ENCODE data around the gene CCDC92. TPM values are rescaled to one million over a fixed set of nuclear protein-coding genes. Genes with fewer than 3 reads are reported as not detected.
A peak's percentile ranks its signal among the peaks of the same experiment; 100 is the strongest.

Gene CCDC92
- polyA plus RNA-seq (ENCODE audit: insufficient read length), result 50.4 TPM
- long read RNA-seq, donor 1, full-length matches to known transcripts, result 27 of 27 reads
- long read RNA-seq, donor 1, partial matches to known transcripts, result 0 of 27 reads
- long read RNA-seq, donor 1, other reads (novel, unspliced or antisense), result 0 of 27 reads
- long read RNA-seq, donor 2, full-length matches to known transcripts, result 22 of 74 reads
- long read RNA-seq, donor 2, partial matches to known transcripts, result 13 of 74 reads
- long read RNA-seq, donor 2, other reads (novel, unspliced or antisense), result 39 of 74 reads
- long read RNA-seq, donor 3, transcript CCDC92-201 (5 exons, 2,787 nt), result major isoform, 9 of 10 reads
- long read RNA-seq, donor 3, partial matches to known transcripts, result 0 of 10 reads
- long read RNA-seq, donor 3, other reads (novel, unspliced or antisense), result 0 of 10 reads
- long read RNA-seq, donor 4, partial matches to known transcripts, result 0 of 2 reads
- long read RNA-seq, donor 4, other reads (novel, unspliced or antisense), result 0 of 2 reads
- long read RNA-seq, donor 5, transcript CCDC92-201 (5 exons, 2,787 nt), result major isoform, 13 of 83 reads
- long read RNA-seq, donor 5, partial matches to known transcripts, result 23 of 83 reads
- long read RNA-seq, donor 5, other reads (novel, unspliced or antisense), result 43 of 83 reads
- long read RNA-seq, donor 6, full-length matches to known transcripts, result 16 of 45 reads
- long read RNA-seq, donor 6, partial matches to known transcripts, result 9 of 45 reads
- long read RNA-seq, donor 6, other reads (novel, unspliced or antisense), result 20 of 45 reads
- long read RNA-seq, donor 7, full-length matches to known transcripts, result 22 of 101 reads
- long read RNA-seq, donor 7, partial matches to known transcripts, result 43 of 101 reads
- long read RNA-seq, donor 7, other reads (novel, unspliced or antisense), result 36 of 101 reads
- long read RNA-seq, donor 8, transcript CCDC92-201 (5 exons, 2,787 nt), result major isoform, 7 of 24 reads
- long read RNA-seq, donor 8, partial matches to known transcripts, result 5 of 24 reads
- long read RNA-seq, donor 8, other reads (novel, unspliced or antisense), result 12 of 24 reads

DNA sequence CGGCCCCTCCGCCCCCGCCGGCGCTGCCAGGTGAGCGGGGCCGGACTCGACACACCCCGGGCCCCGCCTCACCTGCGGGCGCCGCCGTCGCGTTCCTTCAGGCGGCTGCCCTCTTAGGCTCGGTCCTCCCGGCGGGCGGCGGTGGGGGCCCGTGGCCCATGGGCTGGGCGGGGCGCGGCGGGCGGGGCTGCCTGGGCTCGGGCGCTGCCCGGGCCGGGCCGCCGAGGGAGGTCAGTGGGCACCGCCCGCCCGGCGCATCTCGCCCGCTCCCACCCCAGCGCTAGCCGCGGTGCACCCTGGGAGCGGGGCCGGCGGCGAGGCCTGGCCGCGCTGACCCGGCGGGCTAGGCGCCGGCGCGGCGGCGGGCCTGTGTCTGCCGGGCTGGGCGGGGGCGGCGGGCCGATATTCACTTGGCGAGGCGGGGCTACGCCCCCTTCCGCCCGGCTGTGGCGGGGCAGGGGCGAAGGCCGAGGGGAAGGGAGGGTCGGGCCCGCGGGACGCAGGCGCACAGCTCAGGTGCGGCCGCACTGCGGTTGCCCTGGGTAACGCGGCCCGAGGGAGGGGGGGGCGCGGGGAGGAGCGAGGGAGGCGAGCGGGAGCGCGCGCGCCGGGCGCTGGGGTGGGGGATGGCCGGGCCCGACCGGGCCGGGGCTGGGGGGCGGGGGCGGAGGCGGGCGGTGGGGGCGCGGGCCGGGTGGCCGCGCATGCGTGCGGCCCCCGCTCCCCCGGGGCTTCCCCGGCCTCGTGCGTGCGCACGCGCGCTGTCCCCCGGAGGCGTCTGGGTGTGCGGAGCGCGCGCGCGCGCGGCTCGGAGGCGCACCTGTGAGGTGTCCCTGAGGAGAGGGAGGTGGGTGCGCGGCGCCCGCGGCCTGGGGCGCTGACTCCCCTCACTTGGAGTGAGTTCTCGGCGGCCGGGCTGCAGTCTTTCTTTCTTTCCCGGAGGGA, at the start of gene CCDC92, which contains the start of gene ZNF664:
Gene CCDC92 (minus strand): TSS at position 375 of the 945 bp plus-strand sequence. CDS start 28,526 bp downstream, outside the sequence.
Gene ZNF664 (plus strand): TSS at position 759 of the 945 bp plus-strand sequence. CDS start 38,930 bp downstream, outside the sequence.
- DNase-seq, result peak; percentile 93

GRCh38 chr12:124022161-124022560, 49.5 kb upstream of the CCDC92 start:
- DNase-seq, result no peak

GRCh38 chr12:124021007-124021406, 48.4 kb upstream of the CCDC92 start:
- DNase-seq, result no peak

DNA sequence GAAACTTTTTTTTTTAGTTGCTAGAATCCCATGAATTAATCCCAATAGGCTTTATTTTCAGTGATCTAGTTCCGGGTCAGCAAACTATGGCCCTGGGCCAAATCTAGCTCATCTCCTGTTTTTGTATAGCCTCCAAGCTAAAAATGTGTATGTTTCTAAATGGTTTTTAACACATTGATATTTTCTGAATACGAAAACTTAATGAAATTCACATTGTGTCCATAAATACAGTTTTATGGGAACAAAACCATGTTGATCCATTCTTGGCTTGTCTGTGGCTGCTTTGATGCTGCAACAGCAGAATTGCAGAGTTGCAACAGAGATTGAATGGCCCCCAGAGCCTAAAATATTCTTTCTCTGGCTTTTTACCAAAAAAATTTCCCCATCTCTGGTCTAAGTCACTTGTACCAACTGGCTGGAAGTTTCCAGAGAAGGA, 47.9 kb upstream of the CCDC92 start:
- no peak for DNase-seq

DNA sequence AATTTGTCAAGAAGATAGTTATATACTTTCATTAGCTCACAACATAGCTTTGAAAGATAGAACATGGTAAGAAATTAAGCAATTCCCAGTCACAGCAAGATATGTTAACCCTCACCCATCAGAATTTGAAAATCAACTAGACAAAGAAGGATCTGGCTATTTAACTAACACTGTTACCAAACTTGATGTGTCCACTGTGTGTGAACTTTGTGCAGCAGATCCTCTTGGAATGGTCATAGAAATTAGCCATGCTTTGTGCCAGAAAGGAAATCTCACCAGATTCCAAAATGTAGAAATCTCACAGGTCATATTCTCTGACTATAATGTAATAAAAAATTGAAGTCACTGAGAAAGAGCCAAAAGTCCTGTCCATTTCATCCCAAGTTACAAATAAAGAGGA, 46.5 kb upstream of the CCDC92 start:
- no peak for DNase-seq

- DNase-seq, result no peak
Measured at GRCh38 chr12:124018539-124018938, 45.9 kb upstream of the CCDC92 start.

DNA sequence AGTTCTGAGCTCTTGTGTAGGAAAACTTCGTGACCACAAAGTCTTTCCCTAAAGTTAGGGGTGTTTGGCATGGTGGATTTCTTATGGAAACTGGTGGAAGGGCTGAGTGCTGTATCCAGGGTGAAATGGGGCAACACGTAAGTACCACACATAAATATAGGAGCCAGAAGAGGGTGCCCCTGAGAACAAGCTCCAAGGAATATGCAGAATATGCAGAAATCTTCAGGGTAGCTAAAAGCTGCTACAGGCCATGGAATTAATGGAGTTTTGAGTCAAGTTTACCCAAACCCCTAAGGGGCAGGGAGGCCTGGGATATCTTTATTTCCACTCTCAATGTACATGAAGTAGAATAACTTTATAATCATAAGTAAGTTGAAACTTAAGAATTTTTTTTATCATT, 44.4 kb upstream of the CCDC92 start:
- DNase-seq, result no peak

DNA sequence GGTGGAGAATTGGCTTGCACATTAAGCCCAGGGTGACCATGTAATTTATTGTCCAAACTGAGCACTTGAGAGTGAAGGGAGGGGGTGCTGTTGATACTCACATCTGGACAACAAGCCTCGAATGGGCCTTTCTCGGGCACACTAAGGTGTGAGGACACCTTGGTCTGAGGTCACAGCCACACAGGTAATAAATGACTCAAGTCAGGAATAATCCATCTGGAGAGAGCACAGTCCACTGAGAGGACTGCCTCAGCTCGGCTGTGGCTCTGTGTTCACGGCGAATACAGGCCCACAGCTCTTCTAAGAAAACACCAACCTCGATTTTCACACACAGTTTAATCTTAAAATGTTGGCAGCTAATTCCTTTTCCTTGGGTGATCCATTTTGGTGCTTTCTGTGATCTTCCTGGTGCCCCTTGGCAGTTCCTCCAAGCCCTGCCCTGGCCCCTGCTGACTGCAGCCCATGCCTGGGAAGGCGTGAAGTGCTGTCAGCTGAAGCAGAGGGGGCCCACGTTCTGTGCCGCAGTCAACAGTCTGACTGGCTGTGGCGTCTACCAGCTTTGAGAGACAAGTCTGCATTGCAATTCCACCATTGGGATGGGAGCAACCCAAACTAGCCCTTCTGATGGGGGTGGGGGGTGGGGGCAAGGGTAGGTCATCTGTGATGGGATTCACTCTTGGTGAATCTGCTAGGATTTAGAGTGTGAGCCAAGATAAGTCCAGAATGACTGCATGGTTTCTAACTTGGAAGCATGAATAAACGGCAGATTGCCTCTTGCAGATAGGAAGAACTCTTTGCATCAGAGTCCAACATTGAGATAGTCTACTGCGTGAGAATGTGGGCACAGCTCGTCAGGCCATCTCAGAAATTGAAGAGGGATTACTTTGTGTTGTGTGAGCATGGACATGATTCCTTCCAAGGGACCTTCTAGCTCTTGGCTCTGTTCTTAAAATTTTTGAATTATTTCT, 43.1 kb upstream of the CCDC92 start:
- no peak for DNase-seq

DNA sequence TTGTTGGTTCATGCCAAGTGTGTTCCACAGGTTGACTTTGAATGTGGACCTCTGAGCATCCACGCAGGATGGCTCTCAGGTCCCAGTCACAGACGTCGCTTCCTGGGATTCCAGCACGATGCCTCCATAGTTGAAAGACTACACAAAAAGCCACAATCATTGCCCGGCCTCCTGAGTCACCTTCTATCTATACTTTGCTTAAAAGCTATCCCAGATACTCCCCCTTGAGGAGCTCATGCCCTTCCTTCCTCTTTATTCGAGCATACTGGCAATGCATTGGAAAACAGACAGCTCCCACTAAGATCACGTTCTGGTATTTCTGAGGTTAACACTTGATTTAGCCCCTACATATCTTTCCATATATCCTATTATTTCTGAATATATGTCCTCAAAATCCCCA, 40.4 kb upstream of the CCDC92 start:
- no peak for DNase-seq

DNA sequence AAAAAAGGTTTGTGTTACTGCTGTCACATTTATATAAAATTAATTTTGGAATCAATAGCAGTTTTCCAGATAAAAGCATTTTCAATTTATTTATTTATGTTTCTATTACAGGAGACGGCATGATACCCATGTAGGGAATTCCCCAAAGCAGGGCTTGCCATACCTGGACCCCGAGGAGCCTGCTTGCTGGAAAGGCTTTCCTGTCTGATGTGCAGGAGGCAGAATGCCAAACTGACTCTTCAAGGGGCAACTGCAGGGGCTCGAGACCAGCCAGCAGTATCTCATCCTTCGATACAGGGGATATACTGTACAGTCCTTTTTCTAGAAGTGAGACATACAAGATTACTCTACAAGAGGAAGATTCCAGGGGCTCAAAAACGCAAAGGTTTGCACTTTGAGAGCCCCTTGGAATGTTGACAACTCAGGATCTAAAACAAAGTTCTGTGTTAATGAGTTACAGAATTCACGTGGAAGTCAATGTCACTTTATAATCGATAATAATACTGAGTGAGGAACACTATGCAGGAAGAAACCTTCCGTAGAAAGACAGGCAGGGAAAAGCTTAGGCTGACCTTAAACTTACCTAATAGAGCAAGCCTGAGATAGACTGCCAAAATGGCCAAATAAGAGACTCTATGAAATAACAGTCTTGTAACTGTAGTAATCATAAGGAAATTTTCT, 38.9 kb upstream of the CCDC92 start:
- DNase-seq, result no peak

- DNase-seq, result no peak
Measured at GRCh38 chr12:124010687-124011086, 38.1 kb upstream of the CCDC92 start.

GRCh38 chr12:124009781-124010180, 37.1 kb upstream of the CCDC92 start:
- DNase-seq, result no peak

- DNase-seq, result no peak
Measured at GRCh38 chr12:124008595-124008994, 36.0 kb upstream of the CCDC92 start.

DNA sequence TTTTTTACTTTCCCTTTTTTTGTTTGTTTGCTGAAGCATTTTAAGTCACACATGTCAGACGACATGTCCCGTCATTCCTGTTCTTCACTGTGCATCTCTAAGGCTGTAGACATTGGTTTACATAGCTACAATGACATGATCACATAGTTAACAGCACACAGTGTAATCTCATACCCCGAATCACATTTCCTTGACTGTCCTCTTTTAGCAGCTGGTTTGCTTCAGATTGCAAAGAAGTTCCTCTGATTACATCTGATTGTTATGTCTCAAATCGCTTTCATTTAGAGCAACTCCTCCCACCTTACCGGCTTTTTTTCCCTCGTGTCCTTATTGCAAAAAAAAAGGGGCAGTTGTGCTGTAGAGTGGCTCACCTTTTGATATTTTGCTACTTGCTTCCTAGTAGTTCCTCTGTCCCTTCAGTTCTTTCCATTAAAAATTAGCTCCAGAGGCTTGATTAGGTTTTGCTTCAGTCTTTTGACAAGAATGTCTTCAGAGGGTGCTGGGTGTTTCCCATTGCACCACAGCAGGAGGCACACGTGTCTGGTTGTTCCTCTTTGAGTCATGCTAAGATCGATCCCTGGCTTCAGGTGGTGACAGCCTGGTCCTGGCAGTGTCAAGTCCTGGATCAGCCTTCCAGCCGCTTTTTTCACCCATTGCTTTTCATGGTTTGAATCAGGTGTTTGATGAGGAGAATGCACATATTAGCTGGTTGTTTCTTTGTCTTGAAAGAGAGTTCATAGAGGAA, 35.4 kb upstream of the CCDC92 start:
- no peak for DNase-seq

DNA sequence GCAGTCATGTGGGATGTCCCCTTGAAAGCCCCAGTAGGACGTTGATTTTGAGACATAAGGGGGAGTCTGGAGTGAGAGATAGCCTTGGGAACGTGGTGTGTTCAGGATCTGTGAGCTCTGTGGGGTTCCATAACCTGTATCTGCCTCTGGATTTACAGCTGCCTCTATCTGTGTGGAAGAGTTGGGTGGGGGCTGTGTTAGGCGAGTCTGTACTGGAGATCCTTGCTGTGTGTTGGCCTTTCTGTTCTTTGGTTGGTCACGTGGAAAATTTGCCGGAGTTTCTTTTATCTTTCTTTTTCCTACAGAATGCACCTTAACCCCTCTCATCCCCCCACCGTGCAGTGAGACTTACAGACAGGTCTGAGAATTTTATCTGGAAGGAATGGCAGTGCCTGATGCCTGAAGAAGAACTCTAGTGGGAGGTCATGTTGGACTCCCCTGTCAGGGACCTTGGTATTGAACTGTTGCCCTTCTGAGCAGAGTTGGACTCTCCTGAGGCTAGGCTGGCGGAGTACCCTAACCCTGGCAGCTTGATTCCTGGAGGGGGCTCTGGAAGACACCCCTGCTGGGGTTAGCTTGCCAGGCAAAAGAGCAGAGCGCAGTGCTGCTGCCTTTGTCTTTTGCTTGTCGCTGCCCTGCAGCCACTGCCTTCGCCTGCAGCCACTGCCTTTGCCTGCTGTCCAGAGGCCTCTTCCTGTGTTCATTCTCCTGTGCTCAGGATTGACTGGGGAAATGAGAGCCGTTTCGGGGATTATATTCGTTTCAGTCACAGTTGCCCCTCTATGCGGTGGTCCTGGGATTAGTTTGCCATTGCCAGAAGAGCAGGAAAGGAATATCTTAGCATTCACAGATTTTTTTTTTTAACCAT, 34.4 kb upstream of the CCDC92 start:
- no peak for DNase-seq

DNA sequence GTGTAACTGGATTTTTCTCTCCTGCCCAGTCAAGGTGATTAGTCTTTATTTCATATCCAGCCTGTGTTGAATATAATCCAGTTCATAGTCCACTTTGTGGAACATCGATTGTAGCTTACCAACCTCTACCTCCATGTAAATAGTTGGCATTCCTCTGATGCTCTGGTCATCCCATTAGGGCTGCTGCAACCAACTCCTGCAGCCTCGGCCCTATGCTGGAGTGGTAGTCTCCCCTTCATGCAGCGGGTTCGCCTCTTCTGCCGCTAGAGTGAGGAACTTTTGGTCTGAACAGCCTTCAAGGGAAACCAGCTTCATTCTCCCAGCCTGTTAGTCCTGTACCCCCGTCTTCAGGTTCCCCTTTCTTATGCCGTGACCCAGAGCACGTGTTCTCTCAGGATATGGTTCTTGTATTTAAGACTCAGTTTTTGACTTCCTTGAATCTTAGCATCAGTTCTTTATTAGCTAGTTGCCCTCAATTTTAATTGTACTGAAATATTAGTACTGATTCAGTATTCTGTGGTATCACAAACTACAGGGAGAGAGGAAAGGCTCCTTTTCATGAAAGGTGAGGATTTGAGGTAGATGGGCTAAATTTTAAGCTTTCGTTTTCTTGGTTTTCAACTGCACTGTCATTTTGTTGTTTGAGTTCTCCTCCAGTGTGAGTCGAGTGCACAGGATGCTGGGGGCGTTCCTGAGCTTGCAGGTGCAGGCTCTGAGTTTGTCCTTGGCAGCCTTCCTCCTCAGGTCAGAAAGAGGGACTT, 33.6 kb upstream of the CCDC92 start:
- no peak for DNase-seq
